PC-3 (cell line): ENCODE results near the gene CAMK2B. TPM values are rescaled to one million over a fixed set of nuclear protein-coding genes. Genes with fewer than 3 reads are reported as not detected.

Experiments used
- ATAC-seq: fragments of 200-7000 bp; cut with Tn5 transposase; 2 replicates; pipeline ENCODE4 v1.9.1; 2020; ENCODE audit warnings: mild to moderate bottlenecking, moderate library complexity
- BruUV-seq: library from RNA; stranded (reverse); fragments of 400-500 nt; replicated peaks from 2 replicates; lab custom pipeline; 2021; lab: Mats Ljungman, UMichigan
- CTCF ChIA-PET: fragments of 300-600 bp; sonication (Branson Sonifier 250); formaldehyde crosslinking; loops from one replicate; lab custom pipeline; 2022; ENCODE audit warnings: antibody characterized with exemption; lab: Charles Lee
- POLR2A ChIA-PET: fragments of 300-600 bp; sonication (Branson Sonifier 250); formaldehyde crosslinking; loops from one replicate; lab custom pipeline; 2022; ENCODE audit warnings: antibody characterized with exemption; ENCODE audit not compliant: unreplicated experiment; lab: Charles Lee
- DNase-seq: peaks from one replicate; pipeline ENCODE4 v3.0.0-alpha.2; 2015
- H2AFZ ChIP-seq: fragments of 300-600 bp; sonication (generic); 2 replicates; pipeline ENCODE4 v1.6.0; 2016; ENCODE audit warnings: antibody characterized with exemption, low read length
- H3F3A ChIP-seq: fragments of 300-600 bp; sonication (generic); one replicate; pipeline ENCODE4 v1.6.0; 2017; ENCODE audit warnings: antibody characterized with exemption, low read length, control low read depth, mild to moderate bottlenecking; ENCODE audit not compliant: unreplicated experiment
- H3K27ac ChIP-seq: fragments of 300-600 bp; sonication (generic); 2 replicates; pipeline ENCODE4 v1.5.1; 2016; ENCODE audit warnings: mild to moderate bottlenecking, low read length
- H3K27me3 ChIP-seq: fragments of 300-600 bp; sonication (generic); 2 replicates; pipeline ENCODE4 v1.6.1; 2016; ENCODE audit warnings: low read length, mixed read lengths
- H3K36me3 ChIP-seq: fragments of 300-600 bp; sonication (generic); 2 replicates; pipeline ENCODE4 v1.6.1; 2016; ENCODE audit warnings: low read depth, mixed run types, low read length, mixed read lengths
- H3K4me1 ChIP-seq: fragments of 300-600 bp; sonication (generic); 2 replicates; pipeline ENCODE4 v1.5.1; 2016; ENCODE audit warnings: low read length; ENCODE audit not compliant: insufficient read depth
- H3K4me2 ChIP-seq: fragments of 300-600 bp; sonication (generic); 2 replicates; pipeline ENCODE4 v1.6.0; 2016; ENCODE audit warnings: low read length
- H3K4me3 ChIP-seq: fragments of 300-600 bp; sonication (generic); 2 replicates; pipeline ENCODE4 v1.5.1; 2016; ENCODE audit warnings: mild to moderate bottlenecking, low read length, mixed read lengths
- H3K79me2 ChIP-seq: fragments of 300-600 bp; sonication (generic); 2 replicates; pipeline ENCODE4 v1.6.1; 2017; ENCODE audit warnings: low read length, mixed read lengths
- H3K9ac ChIP-seq: fragments of 300-600 bp; sonication (generic); 2 replicates; pipeline ENCODE4 v1.6.0; 2016; ENCODE audit warnings: mild to moderate bottlenecking, low read length
- H3K9me2 ChIP-seq: fragments of 300-600 bp; sonication (generic); replicated peaks from 2 replicates; pipeline ENCODE4 v1.6.1; 2016; ENCODE audit warnings: mixed run types, low read length, mixed read lengths
- H3K9me3 ChIP-seq: fragments of 300-600 bp; sonication (generic); 2 replicates; pipeline ENCODE4 v1.6.1; 2016; ENCODE audit warnings: low read length, mixed read lengths
- H4K20me1 ChIP-seq: fragments of 300-600 bp; sonication (generic); 2 replicates; pipeline ENCODE4 v1.6.1; 2016; ENCODE audit warnings: low read length, mixed read lengths
- EZH2 ChIP-seq: fragments of 300-600 bp; sonication (generic); IDR thresholded peaks from one replicate; pipeline ENCODE4 v1.6.1; 2017; ENCODE audit warnings: antibody characterized with exemption, mild to moderate bottlenecking, low read length; ENCODE audit not compliant: unreplicated experiment
- EZH2phosphoT487 ChIP-seq: fragments of 300-600 bp; sonication (generic); IDR thresholded peaks from 2 replicates; pipeline ENCODE4 v1.6.1; 2018; ENCODE audit warnings: mild to moderate bottlenecking, antibody characterized with exemption, low read length, borderline replicate concordance
- intact Hi-C: fragments of 100-400 bp; cut with micrococcal nuclease; formaldehyde crosslinking; loops from 2 replicates; pipeline ENCODE4 v1.9.0; 2023
- total RNA-seq: library from RNA; depleted of rRNA; stranded (reverse); fragments of >200 nt; gene quantifications from 2 replicates; pipeline ENCODE4 v1.2.3, GENCODE V29; 2014
- TF ChIP-seq, protein P1 (sequence below): fragments of 300-600 bp; sonication (generic); conservative IDR thresholded peaks from 2 replicates; pipeline ENCODE4 v1.5.1; 2017; ENCODE audit warnings: antibody characterized with exemption, low read depth, mild to moderate bottlenecking, low read length

Gene CAMK2B
- total RNA-seq, 1 experiment from 2014 or later, result 1.2 TPM

- H2AFZ ChIP-seq, result no peak overlapping the region
- H3K79me2 ChIP-seq, result no peaks in the 10 kb centered on the region
- no peak overlapping the region for H3K4me3 ChIP-seq
- TF ChIP-seq, protein P1, sequence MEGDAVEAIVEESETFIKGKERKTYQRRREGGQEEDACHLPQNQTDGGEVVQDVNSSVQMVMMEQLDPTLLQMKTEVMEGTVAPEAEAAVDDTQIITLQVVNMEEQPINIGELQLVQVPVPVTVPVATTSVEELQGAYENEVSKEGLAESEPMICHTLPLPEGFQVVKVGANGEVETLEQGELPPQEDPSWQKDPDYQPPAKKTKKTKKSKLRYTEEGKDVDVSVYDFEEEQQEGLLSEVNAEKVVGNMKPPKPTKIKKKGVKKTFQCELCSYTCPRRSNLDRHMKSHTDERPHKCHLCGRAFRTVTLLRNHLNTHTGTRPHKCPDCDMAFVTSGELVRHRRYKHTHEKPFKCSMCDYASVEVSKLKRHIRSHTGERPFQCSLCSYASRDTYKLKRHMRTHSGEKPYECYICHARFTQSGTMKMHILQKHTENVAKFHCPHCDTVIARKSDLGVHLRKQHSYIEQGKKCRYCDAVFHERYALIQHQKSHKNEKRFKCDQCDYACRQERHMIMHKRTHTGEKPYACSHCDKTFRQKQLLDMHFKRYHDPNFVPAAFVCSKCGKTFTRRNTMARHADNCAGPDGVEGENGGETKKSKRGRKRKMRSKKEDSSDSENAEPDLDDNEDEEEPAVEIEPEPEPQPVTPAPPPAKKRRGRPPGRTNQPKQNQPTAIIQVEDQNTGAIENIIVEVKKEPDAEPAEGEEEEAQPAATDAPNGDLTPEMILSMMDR, result no peak
- TF ChIP-seq EZH2phosphoT487 (no peak), EZH2 (no peak)
- no peaks in the 10 kb centered on the region for H3K36me3 ChIP-seq
- ChIA-PET POLR2A (no interaction called here), CTCF (no interaction called here)
- no peaks in the 10 kb centered on the region for H3F3A ChIP-seq
- H3K27ac ChIP-seq, result no peak overlapping the region
- DNase-seq (peak; percentile 22), ATAC-seq (peak; percentile 60)
- H4K20me1 ChIP-seq, result no peaks in the 10 kb centered on the region
- no peaks in the 10 kb centered on the region for H3K4me1 ChIP-seq
- H3K9me2 ChIP-seq, result no peaks in the 10 kb centered on the region
- H3K9me3 ChIP-seq, result no peaks in the 10 kb centered on the region
- BruUV-seq, result no TSS peak
- no peaks in the 10 kb centered on the region for H3K27me3 ChIP-seq
- intact Hi-C loops, result no loop called here
- no peak overlapping the region for H3K9ac ChIP-seq
- H3K4me2 ChIP-seq, result no peak overlapping the region
Measured at GRCh38 chr7:44291066-44291732, 34.2 kb downstream of the CAMK2B start.

GRCh38 chr7:44290252-44290620 is 35.2 kb downstream of the CAMK2B start:
- Histone ChIP-seq H3K27me3 (no peaks in the 10 kb centered on the region), H3K4me3 (no peak overlapping the region), H3K9me3 (no peaks in the 10 kb centered on the region), H4K20me1 (no peaks in the 10 kb centered on the region), H2AFZ (no peak overlapping the region), H3K27ac (no peak overlapping the region), H3K4me1 (no peaks in the 10 kb centered on the region), H3K4me2 (no peak overlapping the region), H3K79me2 (no peaks in the 10 kb centered on the region), H3K9ac (no peak overlapping the region), H3K36me3 (no peaks in the 10 kb centered on the region), H3F3A (no peaks in the 10 kb centered on the region), H3K9me2 (no peaks in the 10 kb centered on the region)
- no peak for ATAC-seq
- TF ChIP-seq, protein P1, result no peak
- no peak for TF ChIP-seq EZH2phosphoT487
- TF ChIP-seq EZH2, result no peak
- ChIA-PET CTCF (no interaction called here), POLR2A (no interaction called here)
- intact Hi-C loops, result no loop called here
- DNase-seq, result no peak
- BruUV-seq, result no TSS peak
